Astrocyte (in vitro differentiated cells and primary cell): ENCODE data around the gene WNT5B.

Source experiments
- EZH2 ChIP-seq: IDR thresholded peaks from 2 replicates; pipeline ENCODE4 v1.6.1; 2012; ENCODE audit warnings: mild to moderate bottlenecking, low read length, inconsistent platforms; ENCODE audit not compliant: insufficient read depth
- TF ChIP-seq, protein P1 (sequence below): IDR thresholded peaks from 2 replicates; pipeline ENCODE4 v1.5.1; 2011; ENCODE audit warnings: low read depth, mild to moderate bottlenecking, inconsistent platforms, low read length, moderate library complexity; ENCODE audit not compliant: insufficient read depth

GRCh38 chr12:1661553-1662335, 32.7 kb downstream of the WNT5B start:
- TF ChIP-seq, protein P1, sequence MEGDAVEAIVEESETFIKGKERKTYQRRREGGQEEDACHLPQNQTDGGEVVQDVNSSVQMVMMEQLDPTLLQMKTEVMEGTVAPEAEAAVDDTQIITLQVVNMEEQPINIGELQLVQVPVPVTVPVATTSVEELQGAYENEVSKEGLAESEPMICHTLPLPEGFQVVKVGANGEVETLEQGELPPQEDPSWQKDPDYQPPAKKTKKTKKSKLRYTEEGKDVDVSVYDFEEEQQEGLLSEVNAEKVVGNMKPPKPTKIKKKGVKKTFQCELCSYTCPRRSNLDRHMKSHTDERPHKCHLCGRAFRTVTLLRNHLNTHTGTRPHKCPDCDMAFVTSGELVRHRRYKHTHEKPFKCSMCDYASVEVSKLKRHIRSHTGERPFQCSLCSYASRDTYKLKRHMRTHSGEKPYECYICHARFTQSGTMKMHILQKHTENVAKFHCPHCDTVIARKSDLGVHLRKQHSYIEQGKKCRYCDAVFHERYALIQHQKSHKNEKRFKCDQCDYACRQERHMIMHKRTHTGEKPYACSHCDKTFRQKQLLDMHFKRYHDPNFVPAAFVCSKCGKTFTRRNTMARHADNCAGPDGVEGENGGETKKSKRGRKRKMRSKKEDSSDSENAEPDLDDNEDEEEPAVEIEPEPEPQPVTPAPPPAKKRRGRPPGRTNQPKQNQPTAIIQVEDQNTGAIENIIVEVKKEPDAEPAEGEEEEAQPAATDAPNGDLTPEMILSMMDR = no peak
- no peak for TF ChIP-seq EZH2
